Measurements from ENCODE around the gene RBM33. TPM values are rescaled to one million over a fixed set of nuclear protein-coding genes. Genes with fewer than 3 reads are reported as not detected.

The RBM33 gene
- total RNA-seq, 1 experiment from 2014 or later = 80.5 TPM

DNA sequence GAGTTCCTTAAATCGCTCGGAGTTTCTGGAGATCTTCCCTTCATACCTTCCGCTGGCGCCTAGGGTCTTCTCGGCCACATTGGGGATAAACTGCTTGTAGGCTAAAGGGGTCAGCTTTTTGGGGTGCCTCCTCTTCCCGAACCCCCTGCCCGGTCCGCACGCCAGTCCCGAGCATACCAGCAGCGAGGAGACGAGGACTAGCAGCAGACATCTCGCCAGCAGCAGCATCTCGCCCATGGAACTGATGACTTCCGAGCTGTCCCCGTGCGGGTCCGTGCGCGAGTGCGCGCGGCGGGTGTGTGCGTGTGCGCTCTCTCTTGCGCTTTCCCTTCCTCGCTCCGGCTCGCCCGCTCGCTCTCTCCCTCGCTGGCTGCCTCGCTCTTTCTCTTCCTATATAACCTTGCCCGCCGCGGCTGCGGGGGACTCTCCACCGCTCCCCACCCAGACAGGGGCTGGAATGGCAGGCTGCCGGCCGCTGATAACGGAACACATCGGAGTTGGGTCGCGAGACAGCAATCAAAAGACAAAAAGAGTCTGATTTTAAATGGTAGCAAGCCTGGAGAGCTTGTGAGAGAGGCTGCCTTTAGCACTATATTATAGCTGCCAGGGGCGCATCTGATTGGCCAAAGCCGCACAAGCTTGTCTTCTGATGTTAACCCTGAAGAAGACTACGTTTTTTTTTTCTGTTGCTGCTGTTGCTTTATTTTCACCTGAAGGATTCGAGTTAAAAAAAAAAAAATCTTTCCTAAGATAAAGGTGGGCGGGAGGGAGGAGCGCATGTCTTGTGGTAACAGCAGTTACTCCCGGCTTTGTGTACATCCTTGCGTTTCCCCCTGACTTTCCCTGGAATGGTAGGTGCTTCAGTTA lies 167.7 kb downstream of the RBM33 start, which contains the start of gene SHH:
Gene SHH, minus strand, starts transcription at position 569 of the 867 bp plus-strand sequence. Its CDS starts 341 bp downstream, at position 228.
- POLR2A ChIA-PET = interaction anchor here (0.7 kb wide), 1 partner anchor 571 kb away, joined by 3 read pairs; no protein-coding TSS in a partner anchor
- no TSS peak for BruUV-seq (replicated peaks)
- intact Hi-C loops (cut with micrococcal nuclease) = loop anchor here (10.0 kb wide), 1 partner anchor 833 kb away; the partner anchor contains the start of gene RNF32
- TF ChIP-seq, protein P1, sequence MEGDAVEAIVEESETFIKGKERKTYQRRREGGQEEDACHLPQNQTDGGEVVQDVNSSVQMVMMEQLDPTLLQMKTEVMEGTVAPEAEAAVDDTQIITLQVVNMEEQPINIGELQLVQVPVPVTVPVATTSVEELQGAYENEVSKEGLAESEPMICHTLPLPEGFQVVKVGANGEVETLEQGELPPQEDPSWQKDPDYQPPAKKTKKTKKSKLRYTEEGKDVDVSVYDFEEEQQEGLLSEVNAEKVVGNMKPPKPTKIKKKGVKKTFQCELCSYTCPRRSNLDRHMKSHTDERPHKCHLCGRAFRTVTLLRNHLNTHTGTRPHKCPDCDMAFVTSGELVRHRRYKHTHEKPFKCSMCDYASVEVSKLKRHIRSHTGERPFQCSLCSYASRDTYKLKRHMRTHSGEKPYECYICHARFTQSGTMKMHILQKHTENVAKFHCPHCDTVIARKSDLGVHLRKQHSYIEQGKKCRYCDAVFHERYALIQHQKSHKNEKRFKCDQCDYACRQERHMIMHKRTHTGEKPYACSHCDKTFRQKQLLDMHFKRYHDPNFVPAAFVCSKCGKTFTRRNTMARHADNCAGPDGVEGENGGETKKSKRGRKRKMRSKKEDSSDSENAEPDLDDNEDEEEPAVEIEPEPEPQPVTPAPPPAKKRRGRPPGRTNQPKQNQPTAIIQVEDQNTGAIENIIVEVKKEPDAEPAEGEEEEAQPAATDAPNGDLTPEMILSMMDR (IDR thresholded peaks at IDR 0.05; ENCODE audit: unreplicated experiment) = no peak
- Mint-ChIP-seq H3K27ac (ENCODE audit: low read depth, unreplicated experiment) (no peak within 1 kb of the TSS), H3K9me3 (ENCODE audit: unreplicated experiment) (no peaks in the 10 kb centered on the region), H3K4me3 (ENCODE audit: unreplicated experiment) (no peak within 1 kb of the TSS), H3K4me1 (ENCODE audit: insufficient read depth, unreplicated experiment) (peaks cover 6% of the 10 kb centered on the region), H3K27me3 (ENCODE audit: insufficient read depth, unreplicated experiment) (peaks cover 49% of the 10 kb centered on the region), H3K36me3 (ENCODE audit: insufficient read depth, unreplicated experiment) (peaks cover 6% of the 10 kb centered on the region)
- CTCF ChIA-PET = interaction anchor here (0.6 to 1.6 kb wide), 5 partner anchors 153 to 951 kb away, joined by 3 to 4 read pairs (median 4); no protein-coding TSS in a partner anchor
- no peak for DNase-seq (ENCODE audit: unreplicated experiment)

DNA sequence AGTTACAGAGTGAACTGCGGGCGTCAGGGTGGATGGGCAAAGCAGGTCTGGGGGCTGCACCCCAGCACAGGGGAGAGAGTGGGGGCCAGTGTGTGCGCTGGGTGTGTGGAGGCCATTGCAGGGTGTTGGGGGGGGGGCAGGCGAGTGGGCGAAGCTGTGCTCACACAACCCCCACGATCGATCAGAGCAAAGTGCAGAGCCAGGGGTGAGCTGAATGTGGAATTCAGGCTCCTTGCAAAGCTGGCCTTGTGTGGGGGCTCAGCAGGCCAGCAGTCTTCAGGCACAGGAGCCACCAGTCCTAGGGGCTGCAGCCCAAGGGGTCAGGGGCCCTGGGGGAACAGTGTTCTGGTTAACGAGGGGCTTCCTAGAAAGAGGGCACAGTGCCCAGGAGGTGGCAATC lies 168.7 kb downstream of the RBM33 start:
- ChIA-PET CTCF (interaction anchor here (0.6 to 1.1 kb wide), 4 partner anchors 17 to 745 kb away, joined by 3 to 4 read pairs (median 4); no protein-coding TSS in a partner anchor), POLR2A (interaction anchor here (0.7 kb wide), 2 partner anchors 260 to 570 kb away, joined by 3 read pairs; no protein-coding TSS in a partner anchor)
- no peak overlapping the region for H3K27ac Mint-ChIP-seq (ENCODE audit: low read depth, unreplicated experiment)
- DNase-seq (ENCODE audit: unreplicated experiment) = no peak
- H3K36me3 Mint-ChIP-seq (ENCODE audit: insufficient read depth, unreplicated experiment) = peaks cover 6% of the 10 kb centered on the region
- BruUV-seq (replicated peaks) = no TSS peak
- H3K4me1 Mint-ChIP-seq (ENCODE audit: insufficient read depth, unreplicated experiment) = peaks cover 8% of the 10 kb centered on the region
- TF ChIP-seq, protein P1 (IDR thresholded peaks at IDR 0.05; ENCODE audit: unreplicated experiment) = no peak
- peaks cover 49% of the 10 kb centered on the region for H3K27me3 Mint-ChIP-seq (ENCODE audit: insufficient read depth, unreplicated experiment)
- no peaks in the 10 kb centered on the region for H3K9me3 Mint-ChIP-seq (ENCODE audit: unreplicated experiment)
- H3K4me3 Mint-ChIP-seq (ENCODE audit: unreplicated experiment) = no peak overlapping the region
- intact Hi-C loops (cut with micrococcal nuclease) = loop anchor here (10.0 kb wide), 1 partner anchor 832 kb away; the partner anchor contains the start of gene RNF32

DNA sequence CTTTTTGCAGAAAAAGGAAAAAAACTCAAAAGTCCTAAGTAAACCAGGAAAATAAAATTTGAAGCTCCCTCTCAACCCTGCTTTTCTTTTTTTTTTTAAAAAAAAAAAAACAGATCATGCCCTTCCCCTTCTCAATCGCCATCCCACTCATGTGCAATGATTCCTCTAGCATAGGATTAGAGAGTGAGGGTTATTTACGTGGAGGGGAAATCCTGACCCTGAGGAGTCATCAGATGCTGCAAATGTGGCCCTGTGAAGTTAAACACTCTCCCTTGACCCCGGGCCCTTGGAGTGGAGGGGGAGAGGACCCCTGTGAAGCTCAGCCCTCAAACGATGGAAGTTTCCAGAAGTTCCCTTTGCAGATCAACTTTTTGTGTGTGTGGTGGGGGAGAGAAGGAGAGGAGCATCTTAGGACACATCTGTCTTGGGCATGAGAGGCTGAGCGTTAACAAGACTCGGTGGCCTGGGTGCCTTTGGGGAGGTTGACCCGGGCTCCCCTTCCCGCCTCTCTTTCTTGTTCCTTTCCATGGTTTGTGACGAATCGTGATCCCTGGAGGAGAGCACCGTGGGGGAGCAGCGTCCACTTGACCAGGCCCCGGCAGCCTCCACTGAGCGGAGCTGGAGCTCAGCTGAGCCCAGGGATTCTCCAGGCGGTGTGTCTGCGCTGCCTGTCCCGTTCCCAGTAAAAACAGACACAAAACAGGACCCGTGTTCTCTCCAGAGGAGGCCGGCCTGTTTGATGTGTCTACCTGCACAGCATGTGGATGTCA lies 169.3 kb downstream of the RBM33 start:
- intact Hi-C loops (cut with micrococcal nuclease) = loop anchor here (10.0 kb wide), 1 partner anchor 831 kb away; the partner anchor contains the start of gene RNF32
- POLR2A ChIA-PET = interaction anchor here (0.7 kb wide), 1 partner anchor 260 kb away, joined by 3 read pairs; no protein-coding TSS in a partner anchor
- no peak overlapping the region for H3K27ac Mint-ChIP-seq (ENCODE audit: low read depth, unreplicated experiment)
- CTCF ChIA-PET = interaction anchor here (0.6 to 2.7 kb wide), 9 partner anchors 16 to 1012 kb away, joined by 3 to 16 read pairs (median 4); no protein-coding TSS in a partner anchor
- H3K9me3 Mint-ChIP-seq (ENCODE audit: unreplicated experiment) = no peaks in the 10 kb centered on the region
- peaks cover 44% of the 10 kb centered on the region for H3K27me3 Mint-ChIP-seq (ENCODE audit: insufficient read depth, unreplicated experiment)
- no peak for DNase-seq (ENCODE audit: unreplicated experiment)
- H3K36me3 Mint-ChIP-seq (ENCODE audit: insufficient read depth, unreplicated experiment) = peaks cover 6% of the 10 kb centered on the region
- H3K4me1 Mint-ChIP-seq (ENCODE audit: insufficient read depth, unreplicated experiment) = peaks cover 11% of the 10 kb centered on the region
- no TSS peak for BruUV-seq (replicated peaks)
- H3K4me3 Mint-ChIP-seq (ENCODE audit: unreplicated experiment) = no peak overlapping the region
- TF ChIP-seq, protein P1 (IDR thresholded peaks at IDR 0.05; ENCODE audit: unreplicated experiment) = no peak

Data from MCF 10A (cell line).